Ishikawa (cell line): ENCODE measurements around the gene TMOD4.

Experiments used
- EP300 ChIP-seq: IDR thresholded peaks from 2 replicates; pipeline ENCODE4 v1.6.1; 2012; ENCODE audit warnings: borderline replicate concordance
- RAD21 ChIP-seq: IDR thresholded peaks from 2 replicates; pipeline ENCODE4 v1.6.1; 2012; ENCODE audit warnings: low read depth
- TAF1 ChIP-seq: IDR thresholded peaks from 2 replicates; pipeline ENCODE4 v1.6.1; 2012; ENCODE audit warnings: low read depth, mild to moderate bottlenecking
- TCF12 ChIP-seq: IDR thresholded peaks from 2 replicates; pipeline ENCODE4 v1.6.1; 2012; ENCODE audit warnings: low read depth
- YY1 ChIP-seq: IDR thresholded peaks from 2 replicates; pipeline ENCODE4 v1.6.1; 2012; ENCODE audit warnings: low read depth
- ZBTB7A ChIP-seq: IDR thresholded peaks from 2 replicates; pipeline ENCODE4 v1.6.1; 2012; ENCODE audit warnings: low read depth

- TF ChIP-seq RAD21 (no peak), EP300 (no peak), ZBTB7A (no peak), YY1 (no peak), TCF12 (no peak), TAF1 (no peak)
Measured at GRCh38 chr1:151192047-151192446, 16.3 kb upstream of the TMOD4 start.
